AG04449 (cell line): ENCODE results near the gene NUP93.

ENCODE experiments used
- CTCF ChIA-PET: fragments of 350-600 bp; formaldehyde crosslinking; extraction: SDS; loops from one replicate; lab custom pipeline; 2021; ENCODE audit warnings: antibody characterized with exemption; lab: Yijun Ruan, JAX
- POLR2A ChIA-PET: fragments of 400-600, 350-600 bp; formaldehyde crosslinking; extraction: SDS; loops from one replicate; lab custom pipeline; 2020; ENCODE audit warnings: antibody characterized with exemption, inconsistent platforms; lab: Yijun Ruan, JAX
- DNase-seq: peaks from one replicate; pipeline ENCODE4 v3.0.0-alpha.2; 2010; ENCODE audit warnings: low read depth, low spot score
- H3K4me3 ChIP-seq: 2 replicates; pipeline ENCODE4 v1.5.1; 2011; ENCODE audit warnings: low read depth, mild to moderate bottlenecking, control low read depth, low read length
- TF ChIP-seq, protein P1 (sequence below): IDR thresholded peaks from one replicate; pipeline ENCODE4 v1.5.1; 2011; ENCODE audit warnings: mild to moderate bottlenecking, moderate library complexity, low read length, control low read depth, inconsistent platforms; ENCODE audit not compliant: insufficient read depth; ENCODE audit errors: missing control alignments

The NUP93 gene

DNA sequence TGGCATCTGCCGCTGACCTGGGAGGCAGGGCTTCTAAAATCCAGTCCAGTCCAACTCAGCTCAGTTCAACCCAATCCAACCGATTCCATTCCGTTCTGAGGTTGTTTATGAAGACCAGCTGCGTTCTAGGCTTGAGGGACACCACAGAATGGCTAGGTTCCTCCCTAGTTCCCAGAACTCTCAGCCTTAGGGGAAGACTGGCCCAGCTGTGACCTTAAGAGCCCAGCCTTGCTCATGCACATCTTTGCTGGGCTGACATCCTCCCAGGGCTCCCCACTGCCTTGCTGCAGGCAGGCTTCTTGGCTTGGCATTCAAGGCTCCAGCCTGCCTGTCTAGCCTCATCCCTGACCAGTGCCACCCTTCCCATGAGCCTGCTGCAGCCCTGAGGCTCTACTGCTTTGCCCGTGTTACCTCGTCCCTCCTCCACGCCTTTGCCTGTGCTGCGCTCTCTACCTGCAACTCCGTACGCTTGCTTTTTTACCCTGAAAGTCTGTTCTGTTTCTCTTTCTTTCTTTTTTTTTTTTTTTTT lies 143.0 kb downstream of the NUP93 start:
- no peak for DNase-seq
- CTCF ChIA-PET, result no interaction called here

DNA sequence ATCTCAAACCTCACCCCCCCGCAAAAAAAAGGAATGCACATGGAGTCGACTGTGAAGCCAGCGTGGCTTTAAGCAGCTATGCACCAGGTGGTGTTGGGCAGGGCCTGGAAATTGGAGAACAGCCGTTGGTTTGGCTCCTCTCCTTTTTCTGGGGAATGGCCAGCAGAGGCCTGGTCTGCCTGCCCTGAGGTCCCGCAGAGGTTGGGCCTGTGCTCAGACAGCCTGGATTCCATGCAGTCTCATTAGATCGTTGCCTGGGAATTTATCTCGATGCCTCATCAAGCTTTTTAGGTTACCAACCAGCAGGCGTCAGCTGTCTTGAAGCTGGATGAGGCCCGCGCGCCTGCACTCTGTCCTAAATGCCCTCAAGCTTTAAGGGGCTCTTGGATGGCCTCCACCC lies 144.9 kb downstream of the NUP93 start:
- DNase-seq, result no peak
- no peak overlapping the region for H3K4me3 ChIP-seq
- CTCF ChIA-PET, result interaction anchor here (1.0 to 1.5 kb wide), 8 partner anchors 8 to 81 kb away, joined by 3 to 6 read pairs (median 3); no protein-coding TSS in a partner anchor
- TF ChIP-seq, protein P1, sequence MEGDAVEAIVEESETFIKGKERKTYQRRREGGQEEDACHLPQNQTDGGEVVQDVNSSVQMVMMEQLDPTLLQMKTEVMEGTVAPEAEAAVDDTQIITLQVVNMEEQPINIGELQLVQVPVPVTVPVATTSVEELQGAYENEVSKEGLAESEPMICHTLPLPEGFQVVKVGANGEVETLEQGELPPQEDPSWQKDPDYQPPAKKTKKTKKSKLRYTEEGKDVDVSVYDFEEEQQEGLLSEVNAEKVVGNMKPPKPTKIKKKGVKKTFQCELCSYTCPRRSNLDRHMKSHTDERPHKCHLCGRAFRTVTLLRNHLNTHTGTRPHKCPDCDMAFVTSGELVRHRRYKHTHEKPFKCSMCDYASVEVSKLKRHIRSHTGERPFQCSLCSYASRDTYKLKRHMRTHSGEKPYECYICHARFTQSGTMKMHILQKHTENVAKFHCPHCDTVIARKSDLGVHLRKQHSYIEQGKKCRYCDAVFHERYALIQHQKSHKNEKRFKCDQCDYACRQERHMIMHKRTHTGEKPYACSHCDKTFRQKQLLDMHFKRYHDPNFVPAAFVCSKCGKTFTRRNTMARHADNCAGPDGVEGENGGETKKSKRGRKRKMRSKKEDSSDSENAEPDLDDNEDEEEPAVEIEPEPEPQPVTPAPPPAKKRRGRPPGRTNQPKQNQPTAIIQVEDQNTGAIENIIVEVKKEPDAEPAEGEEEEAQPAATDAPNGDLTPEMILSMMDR, result no peak
- POLR2A ChIA-PET, result interaction anchor here (0.7 to 0.8 kb wide), 2 partner anchors 57 to 88 kb away, joined by 3 read pairs; no protein-coding TSS in a partner anchor

More for the DNA sequence above, 143.0 kb downstream of the NUP93 start:
- POLR2A ChIA-PET, result no interaction called here
- H3K4me3 ChIP-seq, result no peak overlapping the region
- TF ChIP-seq, protein P1, result no peak

DNA sequence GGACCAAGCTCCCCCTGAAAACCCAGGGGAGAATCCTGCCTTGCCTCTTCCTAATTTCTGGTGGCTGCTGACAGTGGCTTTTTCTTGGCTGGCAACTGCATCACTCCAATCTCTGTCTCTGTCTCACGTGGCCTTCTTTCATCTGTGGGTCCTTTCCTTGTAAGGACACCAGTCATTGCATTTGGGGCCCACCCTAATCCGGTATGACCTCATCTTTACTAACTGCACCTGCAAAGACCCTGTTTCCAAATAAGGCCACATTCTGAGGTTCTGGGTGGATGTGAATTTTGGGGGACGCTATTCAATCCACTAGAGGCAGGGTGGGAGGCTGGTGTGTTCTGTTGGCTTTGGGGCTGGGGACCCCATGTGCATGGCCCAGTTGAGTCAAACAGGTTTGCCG lies 146.1 kb downstream of the NUP93 start:
- TF ChIP-seq, protein P1, result no peak
- ChIA-PET POLR2A (no interaction called here), CTCF (interaction anchor here (1.1 to 1.9 kb wide), 3 partner anchors 9 to 44 kb away, joined by 3 to 10 read pairs (median 4); no protein-coding TSS in a partner anchor)
- no peak for DNase-seq
- no peak overlapping the region for H3K4me3 ChIP-seq

DNA sequence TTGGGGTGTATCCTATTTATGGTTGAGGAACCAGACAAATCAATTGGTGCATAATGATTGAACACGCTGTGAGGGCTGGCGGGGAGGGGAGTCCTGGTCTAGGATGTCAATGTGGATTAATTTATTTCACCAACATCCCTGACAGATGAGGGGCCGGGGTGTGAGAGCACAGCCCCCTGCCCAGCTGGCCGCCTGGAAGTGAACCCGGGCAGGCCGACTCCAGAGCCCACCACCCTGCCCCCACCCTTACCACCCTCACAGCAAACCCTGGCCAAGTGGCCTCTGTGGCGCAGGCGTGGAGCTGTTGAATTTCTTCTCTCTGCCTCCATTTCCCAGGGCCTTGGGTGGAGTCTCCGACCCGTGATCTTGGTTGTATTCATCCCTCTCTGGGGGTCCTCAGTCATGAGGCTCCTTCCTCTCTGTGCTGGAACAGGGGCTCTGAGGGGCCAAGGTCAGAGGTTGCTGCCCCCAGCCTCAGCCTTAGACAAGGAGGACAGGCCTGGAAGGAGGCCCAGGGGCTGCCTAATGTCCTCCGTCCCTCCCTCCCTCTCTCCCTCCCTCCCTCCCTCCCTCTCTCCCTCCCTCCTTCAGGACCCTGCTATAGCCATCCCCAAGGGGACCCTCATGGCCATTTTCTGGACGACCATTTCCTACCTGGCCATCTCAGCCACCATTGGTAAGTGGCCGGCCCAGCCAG lies 147.7 kb downstream of the NUP93 start:
- TF ChIP-seq, protein P1, result no peak
- ChIA-PET POLR2A (no interaction called here), CTCF (interaction anchor here (1.9 kb wide), 1 partner anchor 10 kb away, joined by 10 read pairs; no protein-coding TSS in a partner anchor)
- H3K4me3 ChIP-seq, result no peak overlapping the region
- DNase-seq, result no peak

DNA sequence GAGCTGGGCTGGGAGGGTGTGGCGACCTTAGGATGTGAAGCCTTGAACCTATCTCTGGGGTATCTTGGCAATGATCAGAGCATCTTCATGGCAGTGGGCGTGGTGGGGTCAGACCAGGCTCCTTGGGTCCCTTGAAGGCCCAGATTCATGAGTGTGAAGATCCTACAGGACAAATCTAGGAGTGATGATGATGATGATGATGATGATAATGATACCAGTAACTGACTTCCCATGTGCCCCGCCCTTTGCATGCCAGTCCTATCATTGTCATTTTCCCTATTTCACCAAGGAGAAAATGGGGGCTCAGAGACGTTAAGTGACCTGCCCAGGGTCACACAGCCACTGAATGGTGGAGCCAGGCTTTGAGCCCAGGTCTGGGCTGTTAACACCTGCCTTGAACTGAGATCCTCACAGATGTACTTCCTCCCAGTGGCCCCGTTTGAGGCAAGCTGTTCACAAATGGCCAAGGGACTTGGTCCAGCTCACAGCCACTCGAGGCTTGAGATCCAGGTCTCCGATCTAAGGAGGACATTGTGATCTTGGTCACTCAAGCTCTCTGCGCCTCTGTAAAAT lies 148.4 kb downstream of the NUP93 start:
- DNase-seq, result no peak
- ChIA-PET CTCF (interaction anchor here (4.9 kb wide), 1 partner anchor 10 kb away, joined by 26 read pairs; no protein-coding TSS in a partner anchor), POLR2A (no interaction called here)
- H3K4me3 ChIP-seq, result no peak overlapping the region
- TF ChIP-seq, protein P1, result no peak

DNA sequence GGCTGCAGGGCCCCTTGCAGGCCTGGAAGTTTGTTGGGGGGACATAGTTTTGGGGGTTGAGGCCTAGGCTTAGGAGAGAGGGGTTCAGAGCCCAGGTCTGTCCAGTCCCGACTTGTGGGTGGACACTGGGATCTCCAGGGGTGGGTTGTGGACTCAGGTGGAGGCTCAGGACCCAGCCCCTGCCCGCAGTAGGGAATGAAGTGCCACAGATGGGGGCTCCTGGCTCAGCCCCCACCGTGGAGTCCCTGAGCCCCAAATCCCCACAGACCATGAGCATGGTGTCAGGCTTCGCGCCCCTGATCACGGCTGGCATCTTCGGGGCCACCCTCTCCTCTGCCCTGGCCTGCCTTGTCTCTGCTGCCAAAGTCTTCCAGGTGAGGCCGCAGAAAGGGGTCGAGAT lies 149.3 kb downstream of the NUP93 start:
- DNase-seq, result no peak
- TF ChIP-seq, protein P1, result no peak
- ChIA-PET POLR2A (no interaction called here), CTCF (interaction anchor here (4.9 kb wide), 1 partner anchor 11 kb away, joined by 26 read pairs; no protein-coding TSS in a partner anchor)
- no peak overlapping the region for H3K4me3 ChIP-seq
